NCI-H2171 treated with DMSO at 0.1 percent for 48 hours (cell line): Measurements from ENCODE around the gene ACTL8.
"Not testable (repeated sequence)": the region's sequence is repeated elsewhere in the genome, so short reads cannot be mapped to it uniquely, and the experiment has no call there.

ENCODE experiments used
- DNase-seq: peaks from one replicate; lab custom pipeline; 2025; lab: John Stamatoyannopoulos, UW

The ACTL8 gene

DNA sequence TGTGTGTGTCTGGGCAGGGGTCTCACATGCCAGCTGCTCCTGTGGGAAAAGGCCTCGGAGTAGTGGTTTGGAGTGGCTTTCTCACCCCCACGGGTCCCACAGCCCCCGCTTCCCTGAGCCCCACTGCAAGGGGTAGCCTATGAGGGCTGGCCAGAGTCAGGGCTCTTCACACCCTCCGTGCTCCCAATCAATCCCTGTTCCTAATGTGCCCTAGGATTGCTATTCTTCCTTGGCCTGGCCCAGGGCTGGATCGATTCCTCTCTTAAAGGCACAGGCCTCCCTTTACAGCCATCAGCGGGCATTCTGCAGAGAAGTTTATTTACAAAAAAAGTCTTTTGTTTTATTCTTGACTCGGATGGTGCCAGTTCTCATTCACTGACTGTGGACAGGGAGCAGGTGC is 19.3 kb upstream of the ACTL8 start:
- DNase-seq: no peak

DNA sequence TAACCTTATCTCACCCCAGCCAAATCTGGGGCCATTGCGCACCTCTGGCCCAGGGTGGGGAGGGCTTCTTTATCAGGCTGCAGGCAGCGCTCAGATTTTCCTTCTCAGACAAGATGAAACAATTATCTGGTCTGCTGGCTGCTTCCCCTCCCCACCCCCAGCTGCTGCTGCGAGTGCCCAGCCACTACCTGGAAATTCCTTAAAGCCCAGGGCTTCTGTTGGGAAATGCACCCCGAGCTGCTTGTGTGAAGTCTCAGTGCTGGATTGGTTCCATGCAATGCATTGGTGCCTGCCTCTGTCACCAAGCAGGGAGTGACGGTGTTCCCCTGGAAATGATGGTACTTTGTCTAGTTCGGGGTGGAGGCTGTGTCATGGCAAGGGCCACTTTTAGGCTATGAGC is 18.5 kb upstream of the ACTL8 start:
- no peak for DNase-seq

DNA sequence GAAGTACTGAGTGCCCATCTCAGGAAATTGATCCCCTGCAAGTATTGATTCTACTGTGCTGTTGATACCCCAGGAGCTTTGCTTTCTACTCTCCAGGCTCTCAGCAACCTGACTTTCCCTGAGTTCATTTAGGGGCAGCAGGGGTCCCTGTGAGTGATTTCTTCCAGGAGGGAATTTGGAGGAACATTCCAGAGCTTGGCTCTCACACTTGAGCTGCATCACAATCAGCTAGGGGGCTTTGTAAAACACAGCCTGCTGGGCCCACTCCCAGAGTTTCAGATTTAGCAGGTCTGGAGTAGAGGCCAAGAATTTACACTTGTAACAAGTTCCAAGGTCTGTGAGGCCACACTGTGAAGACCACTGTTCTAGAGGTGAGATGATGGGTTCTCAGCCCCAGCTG is 16.1 kb upstream of the ACTL8 start:
- no peak for DNase-seq

DNA sequence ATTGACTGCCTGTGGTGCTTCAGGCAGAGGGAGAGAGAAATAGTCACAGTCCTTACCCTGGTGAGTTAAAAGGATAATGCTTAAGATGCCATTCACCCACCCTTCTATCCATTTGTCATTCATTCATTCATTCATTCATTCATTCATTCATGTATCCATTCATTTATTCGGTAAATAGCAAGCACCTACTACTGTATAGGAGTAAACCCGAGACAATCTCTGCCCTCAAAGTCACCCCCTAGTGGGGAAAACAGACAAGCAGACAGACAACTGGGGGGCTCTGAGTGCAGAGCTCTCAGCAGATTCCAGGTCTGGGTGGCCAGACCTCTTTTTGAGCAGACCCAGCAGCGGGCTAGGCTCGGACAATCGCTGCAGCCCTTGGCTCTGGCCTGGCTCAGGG is 14.1 kb upstream of the ACTL8 start:
- DNase-seq: no peak

DNA sequence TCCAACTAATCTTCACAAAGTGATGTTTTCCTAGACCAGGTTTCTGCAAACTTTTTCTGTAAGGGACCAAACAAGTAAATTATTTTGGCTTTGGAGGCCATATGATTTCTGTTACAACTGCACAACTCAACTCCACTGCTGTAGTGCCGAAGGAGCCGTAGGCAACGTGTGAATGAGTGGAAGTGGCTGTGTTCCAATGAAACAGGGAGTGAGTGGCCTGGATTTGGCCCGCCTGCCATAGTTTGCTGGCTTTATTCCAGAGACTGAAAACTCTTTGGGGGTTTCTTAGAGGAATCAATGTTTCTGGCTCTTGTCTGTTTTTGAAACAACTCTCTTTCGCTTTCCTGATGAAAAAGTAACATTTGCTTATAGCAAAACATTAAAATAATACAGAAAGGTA is 12.6 kb upstream of the ACTL8 start:
- DNase-seq: no peak

DNA sequence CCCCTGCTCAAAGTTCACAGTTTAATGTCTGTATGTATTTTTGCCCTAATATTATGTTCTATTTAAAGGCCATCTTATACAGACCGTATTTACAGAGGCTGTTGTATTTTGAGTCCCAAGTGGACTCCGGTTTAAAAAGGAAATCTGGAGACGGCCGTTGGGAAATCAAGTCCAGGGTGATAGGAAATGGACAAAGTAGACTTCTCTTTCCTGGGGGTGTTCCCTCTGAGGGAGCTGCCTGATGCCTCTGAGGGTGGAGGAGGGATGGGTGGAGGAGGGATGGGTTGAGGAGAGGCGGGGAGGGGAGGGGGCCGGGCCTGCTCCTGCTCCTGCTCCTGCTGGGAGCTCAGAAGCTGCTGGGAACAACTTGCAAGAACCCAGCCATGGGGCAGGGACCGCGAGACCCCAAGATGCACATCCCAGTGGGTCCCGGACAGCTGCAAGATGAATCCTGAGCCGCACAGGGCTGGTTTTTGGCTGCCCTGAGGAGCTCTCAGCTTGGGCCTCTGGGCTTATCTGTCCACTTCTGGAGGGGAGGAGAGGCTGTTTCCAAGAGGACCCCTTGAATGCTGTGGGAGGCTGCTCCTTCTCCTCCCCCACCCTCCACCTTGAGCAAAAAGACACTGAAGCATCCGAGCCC is 12.0 kb upstream of the ACTL8 start:
- DNase-seq: no peak

DNA sequence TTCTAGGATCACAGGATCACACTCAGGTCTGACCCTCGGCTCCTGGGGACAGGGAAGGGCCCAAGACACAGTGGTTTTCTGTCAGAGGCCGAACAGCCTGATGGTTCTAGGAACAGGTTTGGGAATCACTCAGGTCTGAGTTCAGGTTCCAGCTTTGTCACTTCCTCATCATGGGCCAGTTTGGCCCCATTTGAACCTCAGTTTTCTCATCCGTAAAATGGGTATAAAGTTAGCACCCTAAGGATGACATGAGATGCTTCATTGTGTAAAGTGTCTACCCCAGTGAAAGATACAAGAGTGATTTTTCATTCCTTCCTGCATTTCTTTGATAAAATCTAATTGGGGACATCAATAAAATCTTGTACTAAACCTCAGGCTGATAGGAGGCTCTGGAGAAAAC is 11.2 kb upstream of the ACTL8 start:
- DNase-seq: no peak

DNA sequence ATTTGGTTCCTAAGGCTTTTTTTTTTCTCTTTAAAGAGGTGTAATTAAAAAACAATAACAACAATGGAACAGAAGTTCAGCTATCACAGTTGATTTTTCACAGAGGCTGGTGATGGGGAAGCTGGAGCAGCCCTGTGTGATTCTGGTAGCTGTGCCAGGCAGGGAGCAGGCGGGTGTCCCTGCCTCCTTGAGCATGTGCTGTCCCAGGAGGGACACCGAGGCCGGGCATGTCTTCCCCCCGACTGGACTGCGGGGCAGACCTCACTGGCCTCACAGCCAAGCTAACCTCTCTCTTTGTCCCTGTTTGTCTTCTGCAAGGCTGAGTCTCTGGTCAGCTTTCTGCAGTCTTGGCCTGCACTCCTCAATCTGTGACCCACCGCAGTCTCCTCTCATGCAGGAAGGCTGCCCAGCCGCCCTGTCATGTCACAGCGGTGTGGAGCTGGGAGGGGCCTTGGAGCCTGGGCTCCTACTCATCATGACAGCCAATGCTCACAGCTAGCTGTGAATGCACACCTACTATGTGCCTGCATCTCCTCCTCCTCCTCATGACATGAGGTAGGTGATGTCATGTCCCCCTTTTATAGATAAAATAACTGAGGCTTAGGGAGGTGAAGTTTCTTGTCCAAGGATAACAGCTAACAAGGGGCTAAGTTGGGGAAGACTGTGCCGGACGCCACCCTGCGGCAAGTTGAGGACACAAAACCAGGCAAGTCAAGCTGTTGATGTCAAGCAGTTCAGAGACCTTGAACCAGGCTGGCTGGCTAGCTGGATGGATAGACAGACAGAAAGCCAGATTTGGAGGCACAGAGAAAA is 10.3 kb upstream of the ACTL8 start:
- no peak for DNase-seq

DNA sequence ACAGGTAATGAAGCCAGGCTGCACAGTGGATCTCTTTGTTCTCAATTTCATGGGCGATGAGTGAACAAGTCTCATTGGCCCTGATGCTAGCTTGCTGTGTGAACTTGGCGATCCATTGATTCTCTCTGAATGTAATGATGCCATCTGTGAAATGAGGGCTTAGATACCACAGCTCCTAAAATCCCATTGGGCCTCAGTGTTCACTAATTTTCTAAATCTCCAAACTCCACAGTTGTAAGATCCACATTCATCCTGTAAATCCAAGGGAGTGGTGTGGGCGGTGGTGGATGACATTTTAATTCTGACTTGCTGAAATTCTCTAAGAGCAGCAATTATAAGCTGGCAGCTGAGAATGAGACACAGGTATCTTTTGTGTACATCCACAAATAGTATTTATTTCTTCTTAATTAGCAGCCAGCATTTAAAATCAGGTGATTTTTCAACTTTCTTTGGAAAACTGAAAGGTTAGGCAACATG is 9.6 kb upstream of the ACTL8 start:
- DNase-seq: no peak

DNA sequence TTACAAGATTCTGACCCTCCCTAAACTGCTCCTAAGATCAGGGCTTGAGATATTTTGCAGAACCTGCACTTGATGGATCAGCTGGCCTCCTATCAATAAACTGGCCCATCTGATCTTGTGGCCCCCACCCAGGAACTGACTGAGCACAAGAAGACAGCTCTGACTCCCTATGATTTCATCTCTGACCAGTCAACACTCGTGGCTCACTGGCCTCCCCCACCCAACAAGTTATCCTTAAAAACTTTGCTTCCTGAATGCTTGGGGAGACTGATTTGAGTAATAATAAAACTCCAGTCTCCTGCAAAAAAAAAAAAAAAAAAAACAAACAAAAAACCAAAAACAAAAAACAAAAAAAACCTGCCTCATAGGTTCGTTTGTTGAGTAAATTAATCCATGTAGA is 8.9 kb upstream of the ACTL8 start:
- not testable (repeated sequence) for DNase-seq

DNA sequence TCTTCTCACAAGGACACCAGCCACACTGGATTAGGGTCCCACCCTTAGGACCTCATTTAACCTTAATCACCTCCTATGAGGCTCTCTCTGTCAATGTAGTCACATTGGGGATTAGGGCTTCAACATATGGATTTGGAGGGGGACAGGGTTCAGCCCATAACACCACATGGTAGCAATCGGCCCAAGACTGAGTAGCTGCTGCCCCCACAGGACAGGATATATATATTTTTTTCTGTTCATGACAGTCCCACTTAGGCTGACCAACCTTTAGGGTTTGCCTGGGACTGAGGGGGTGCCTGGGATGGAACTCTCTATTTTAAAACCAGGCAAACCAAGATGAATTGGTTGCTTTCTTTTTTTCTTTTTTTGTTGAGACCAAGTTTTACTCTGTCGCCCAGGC is 8.2 kb upstream of the ACTL8 start:
- DNase-seq: no peak

DNA sequence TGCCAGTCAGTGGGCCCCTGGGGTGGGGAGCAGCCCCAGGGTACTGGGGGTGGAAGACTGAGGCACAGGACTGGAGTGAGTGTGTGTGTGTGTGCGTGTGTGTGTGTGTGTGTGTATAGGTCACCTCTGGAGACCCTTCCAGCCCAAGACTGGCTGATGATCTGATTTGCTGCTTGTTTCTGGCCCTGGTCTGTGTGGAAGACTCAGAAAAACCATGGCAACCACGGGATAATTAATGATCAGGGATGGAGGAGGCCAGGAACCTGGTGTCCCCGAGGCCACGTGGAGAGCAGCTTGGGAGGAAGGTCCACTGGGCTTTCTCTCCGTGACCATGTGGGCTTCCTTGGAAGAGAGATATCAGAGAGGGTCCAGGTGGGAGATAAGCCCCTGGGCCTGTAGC is 4.8 kb upstream of the ACTL8 start:
- DNase-seq: no peak

DNA sequence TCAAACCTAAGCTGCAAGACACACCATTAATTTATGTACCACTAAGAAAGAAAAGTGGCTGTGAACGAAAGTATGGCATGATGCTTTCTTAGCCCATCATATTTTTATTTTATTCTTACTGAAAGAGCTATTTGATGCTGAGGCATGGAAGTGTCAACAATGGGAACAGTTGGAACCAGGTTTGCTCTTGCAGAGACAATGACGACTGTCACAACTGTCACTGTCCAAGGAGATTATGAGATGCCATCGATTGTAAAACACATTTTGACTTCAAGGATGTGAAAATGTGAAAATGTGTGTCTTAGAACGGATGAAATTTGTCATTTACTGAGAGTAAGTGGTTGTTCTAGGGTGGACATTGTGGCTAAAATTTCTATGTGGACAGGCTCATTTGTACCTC is 2.8 kb upstream of the ACTL8 start:
- DNase-seq: no peak

DNA sequence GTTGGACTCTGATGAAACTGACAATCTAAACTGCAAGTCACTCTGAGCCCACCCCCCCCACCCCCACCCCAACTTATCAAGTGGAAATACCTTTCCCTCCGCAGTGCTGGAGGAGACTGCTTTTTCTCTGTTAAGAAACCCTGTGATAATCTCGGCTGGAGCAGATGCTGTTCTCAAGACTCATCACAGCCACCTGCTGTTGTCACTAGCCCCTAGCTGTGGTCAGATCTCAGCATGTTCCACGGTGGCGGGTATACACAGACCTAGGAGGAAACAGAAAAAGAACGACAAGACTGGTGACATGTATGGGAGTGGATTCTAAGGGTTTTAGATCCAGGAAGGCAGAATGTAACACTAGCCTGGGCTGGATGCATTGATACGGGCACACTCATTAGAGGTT is 2.3 kb downstream of the ACTL8 start:
- DNase-seq: peak; percentile 26

DNA sequence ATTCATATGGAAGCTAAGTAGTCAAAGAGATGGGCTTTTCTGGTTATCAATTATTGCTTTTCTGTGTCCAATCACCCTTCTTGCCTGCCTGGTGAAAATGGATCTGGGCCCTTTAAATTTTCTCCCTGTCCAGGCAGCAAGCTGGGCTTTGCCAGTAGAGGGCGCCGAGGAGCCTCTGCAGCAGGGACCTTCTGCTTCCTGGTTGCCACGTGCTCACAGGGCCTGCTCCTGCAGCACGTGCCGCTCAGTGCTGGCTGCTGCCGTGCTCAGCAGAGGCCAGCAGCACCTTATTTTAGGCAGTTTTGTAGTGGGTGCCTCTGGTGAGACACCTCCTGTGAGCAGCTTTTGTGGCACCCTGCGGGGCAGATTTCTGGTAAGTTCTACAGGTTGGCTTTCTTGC is 4.0 kb downstream of the ACTL8 start:
- DNase-seq: no peak

DNA sequence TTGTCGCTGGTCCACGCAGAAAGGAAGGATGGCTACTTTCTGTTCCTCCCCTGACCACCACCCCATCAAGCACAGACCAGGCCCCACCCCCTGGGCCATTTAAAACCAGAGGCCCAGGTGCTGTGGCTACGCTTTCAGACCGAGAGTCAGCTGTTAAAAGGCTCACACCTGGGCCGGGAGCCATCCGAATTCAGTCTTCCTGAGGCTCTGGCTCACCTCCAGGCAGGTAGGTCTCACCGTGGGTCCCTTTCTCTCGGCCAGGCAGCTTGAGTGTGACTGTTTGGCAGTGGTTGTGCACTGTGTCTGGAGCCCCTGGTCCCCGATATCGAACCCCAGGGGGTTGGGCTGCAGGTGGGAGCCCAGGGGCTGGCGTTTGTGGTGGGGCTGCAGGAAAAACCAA is 7.2 kb downstream of the ACTL8 start:
- DNase-seq: no peak

DNA sequence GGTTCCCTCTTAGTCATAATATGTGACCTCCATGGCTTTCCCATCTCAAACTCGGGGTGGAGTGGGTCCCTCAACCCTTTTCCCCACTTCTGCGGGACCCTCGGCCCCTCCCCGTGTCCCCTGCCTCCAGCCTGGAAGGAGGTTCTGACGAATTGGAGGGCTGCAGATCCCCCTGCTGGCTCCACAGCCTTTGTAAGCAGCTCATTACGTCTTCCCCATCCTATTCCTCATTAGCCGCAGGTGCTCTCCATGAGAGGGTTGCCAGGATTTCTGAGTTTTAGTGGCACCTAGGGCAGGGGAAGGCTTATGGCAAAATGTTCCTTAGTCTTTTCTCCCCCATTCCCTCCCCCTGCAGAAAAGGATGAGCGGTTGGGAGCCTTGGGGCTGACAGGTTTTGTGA is 8.3 kb downstream of the ACTL8 start:
- DNase-seq: no peak

DNA sequence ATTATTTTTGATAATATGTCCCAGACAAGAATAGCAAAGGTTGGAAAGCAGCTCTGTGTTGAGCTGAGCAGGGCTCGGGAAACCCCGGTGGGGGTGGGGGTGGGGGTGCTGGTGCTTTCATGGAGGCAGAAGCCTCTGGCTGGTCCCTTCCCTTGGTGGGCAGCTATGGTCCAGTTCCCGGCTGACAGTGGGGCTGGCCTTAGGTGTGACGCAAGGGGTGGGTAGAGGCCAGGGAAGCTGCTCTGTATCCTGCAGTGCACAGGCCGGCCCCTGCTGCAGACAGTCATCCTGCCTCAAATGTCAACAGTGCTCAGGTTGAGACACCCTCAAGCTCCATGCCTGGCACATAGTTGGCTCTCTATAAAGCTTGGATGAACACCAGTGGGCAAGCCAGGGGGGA is 8.9 kb downstream of the ACTL8 start:
- no peak for DNase-seq

DNA sequence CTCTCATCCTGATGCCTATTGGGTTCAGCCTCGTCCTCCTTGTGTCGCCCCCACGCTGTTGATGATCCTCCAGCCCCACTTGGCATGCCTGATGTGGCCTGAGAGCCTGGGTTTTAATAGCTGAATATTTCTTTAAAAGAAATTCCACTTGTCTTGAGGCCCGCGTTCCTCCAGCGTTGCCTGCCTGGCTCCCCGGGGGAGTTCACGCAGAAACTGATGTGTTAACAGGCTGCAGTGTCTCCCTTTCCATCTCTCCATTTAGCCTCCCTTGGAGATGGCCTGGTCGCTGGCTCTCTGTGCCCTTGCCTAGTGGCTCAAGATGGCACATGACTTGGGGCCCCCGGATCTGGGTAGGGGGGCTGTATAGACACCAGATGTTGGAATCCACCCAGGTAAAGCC is 9.5 kb downstream of the ACTL8 start:
- no peak for DNase-seq

DNA sequence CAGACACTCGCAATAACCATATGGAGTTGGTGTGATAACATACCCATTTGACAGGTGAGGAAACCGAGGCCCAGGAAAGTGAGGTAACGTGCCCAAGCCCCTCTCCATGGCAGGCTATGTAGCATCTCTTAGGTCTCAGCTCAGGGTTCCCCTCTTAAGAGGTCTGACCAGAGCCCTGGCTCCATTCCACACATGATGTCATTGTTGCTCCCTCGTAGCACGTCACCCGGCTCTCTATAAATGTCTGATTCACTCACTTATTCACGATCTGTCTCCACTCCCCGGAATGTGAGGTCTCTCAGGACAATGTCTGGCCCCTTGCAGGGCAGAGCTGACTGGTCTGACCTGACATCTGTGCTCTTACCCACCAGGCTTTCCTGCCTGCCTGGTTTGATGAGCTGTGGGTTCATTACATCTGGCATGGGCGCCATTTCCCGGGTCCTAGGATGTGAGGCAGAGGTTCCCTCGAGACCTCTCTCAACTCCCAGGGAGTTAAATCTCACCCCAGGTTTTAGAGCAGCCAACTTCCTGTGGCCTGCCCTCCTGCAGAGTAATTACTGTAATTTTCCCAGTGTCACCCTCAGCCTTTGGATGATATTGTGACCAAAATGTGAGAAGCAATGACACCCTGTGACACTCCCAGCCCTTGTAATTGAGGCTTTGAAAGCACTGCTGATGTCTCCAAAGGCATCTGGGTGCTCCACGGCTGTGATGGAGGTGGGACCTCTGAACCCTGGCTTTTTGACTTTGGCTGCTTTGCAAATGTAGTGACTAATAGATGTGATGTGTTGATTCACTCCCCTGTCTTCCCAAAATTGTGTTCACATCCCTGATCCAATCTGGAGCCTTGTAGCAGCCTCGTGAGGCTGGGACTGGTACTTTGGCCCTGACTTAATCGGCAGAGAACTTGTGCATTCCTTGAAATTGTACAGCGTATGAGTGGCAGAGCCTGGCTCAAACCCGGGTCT is 10.6 kb downstream of the ACTL8 start:
- no peak for DNase-seq

DNA sequence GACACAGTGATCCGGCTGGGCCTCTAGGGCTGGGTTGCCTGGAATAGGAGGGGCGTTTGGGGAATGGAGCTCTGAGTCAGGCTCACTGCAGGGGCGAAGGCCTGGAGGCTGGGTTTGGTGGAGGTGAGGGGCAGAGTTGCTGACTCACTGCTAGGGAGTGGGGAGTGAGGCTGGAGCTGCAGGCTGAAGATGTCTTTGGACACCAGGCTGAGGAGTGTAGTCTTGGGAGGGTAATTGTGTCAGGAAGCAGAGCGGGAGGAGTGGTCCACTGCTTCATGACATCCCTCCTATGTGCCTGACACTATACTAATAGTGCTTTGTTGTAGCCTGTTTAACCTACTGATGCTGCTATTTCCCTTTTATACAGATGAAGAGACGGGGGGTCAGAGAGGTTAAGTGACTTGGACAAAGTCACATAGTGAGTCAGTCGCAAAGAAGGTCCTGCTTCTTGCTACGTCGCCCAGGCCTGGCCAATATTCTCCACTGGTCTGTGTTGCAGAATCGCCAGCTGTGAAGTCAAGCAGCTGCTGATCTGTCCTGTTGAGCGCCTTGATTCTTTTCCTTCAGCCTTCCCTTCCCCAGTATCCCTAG is 13.6 kb downstream of the ACTL8 start:
- no peak for DNase-seq

DNA sequence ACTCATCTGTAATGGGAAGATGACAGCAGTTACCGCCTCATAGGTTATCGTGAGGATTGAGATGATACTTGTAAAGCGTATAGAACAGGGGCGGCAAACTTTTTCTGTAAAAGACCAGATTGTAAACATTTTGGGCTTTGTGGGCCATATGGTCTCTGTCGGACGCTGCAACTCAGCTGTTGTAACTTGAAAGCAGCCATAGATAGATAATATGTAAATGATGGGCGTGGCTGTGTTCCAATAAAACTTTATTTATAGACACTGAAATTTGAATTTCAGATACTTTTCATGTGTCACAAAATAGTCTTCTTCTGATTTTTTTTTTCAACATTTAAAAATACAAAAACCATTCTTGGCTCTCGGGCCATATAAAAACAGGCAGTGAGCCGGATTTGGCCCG is 15.8 kb downstream of the ACTL8 start:
- DNase-seq: no peak
